ENCODE results near the gene EEIG1. TPM values are rescaled to one million over a fixed set of nuclear protein-coding genes. Genes with fewer than 3 reads are reported as not detected.

EEIG1 gene
- total RNA-seq, 4 donors from 2014 or later = 4.8 to 9.0 (median 7.1) TPM

GRCh38 chr9:127979333-127980059, 1.3 kb downstream of the EEIG1 start:
- TF ChIP-seq, protein P1, sequence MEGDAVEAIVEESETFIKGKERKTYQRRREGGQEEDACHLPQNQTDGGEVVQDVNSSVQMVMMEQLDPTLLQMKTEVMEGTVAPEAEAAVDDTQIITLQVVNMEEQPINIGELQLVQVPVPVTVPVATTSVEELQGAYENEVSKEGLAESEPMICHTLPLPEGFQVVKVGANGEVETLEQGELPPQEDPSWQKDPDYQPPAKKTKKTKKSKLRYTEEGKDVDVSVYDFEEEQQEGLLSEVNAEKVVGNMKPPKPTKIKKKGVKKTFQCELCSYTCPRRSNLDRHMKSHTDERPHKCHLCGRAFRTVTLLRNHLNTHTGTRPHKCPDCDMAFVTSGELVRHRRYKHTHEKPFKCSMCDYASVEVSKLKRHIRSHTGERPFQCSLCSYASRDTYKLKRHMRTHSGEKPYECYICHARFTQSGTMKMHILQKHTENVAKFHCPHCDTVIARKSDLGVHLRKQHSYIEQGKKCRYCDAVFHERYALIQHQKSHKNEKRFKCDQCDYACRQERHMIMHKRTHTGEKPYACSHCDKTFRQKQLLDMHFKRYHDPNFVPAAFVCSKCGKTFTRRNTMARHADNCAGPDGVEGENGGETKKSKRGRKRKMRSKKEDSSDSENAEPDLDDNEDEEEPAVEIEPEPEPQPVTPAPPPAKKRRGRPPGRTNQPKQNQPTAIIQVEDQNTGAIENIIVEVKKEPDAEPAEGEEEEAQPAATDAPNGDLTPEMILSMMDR (IDR thresholded peaks at IDR 0.05) = no peak
- ATAC-seq (ENCODE audit: low FRiP score) (no peak), DNase-seq (ENCODE audit: low spot score) (no peak)

DNA sequence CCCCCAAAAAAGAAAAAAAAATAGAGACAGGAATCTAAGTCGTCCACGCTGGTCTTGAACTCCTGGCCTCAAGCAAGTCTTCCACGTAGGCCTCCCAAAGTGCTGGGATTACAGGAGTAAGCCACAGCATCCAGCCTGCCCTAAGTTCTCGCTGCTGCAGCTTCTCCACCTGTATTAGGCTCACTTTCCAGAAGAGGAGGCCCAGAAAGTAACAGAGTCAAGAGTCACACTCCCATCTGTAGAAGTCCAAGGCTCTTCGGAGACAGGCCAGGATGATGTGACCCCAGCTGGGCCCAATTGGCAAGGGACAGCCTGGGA, 1.8 kb downstream of the EEIG1 start:
- ATAC-seq (ENCODE audit: low FRiP score) (no peak), DNase-seq (ENCODE audit: low spot score) (no peak)

GRCh38 chr9:127977884-127978647, 2.7 kb downstream of the EEIG1 start:
- peak; percentile 28 for ATAC-seq (ENCODE audit: low FRiP score)
- TF ChIP-seq, protein P1 (IDR thresholded peaks at IDR 0.05) = no peak
- no peak for DNase-seq (ENCODE audit: low spot score)

More for the DNA sequence above, 1.8 kb downstream of the EEIG1 start:
- TF ChIP-seq, protein P1 (IDR thresholded peaks at IDR 0.05) = no peak

- no peak for DNase-seq (ENCODE audit: low spot score)
- ATAC-seq (ENCODE audit: low FRiP score) = no peak
- TF ChIP-seq, protein P1 (IDR thresholded peaks at IDR 0.05) = no peak
These were observed 3.5 kb downstream of the EEIG1 start for GRCh38 chr9:127977009-127977883.

DNA sequence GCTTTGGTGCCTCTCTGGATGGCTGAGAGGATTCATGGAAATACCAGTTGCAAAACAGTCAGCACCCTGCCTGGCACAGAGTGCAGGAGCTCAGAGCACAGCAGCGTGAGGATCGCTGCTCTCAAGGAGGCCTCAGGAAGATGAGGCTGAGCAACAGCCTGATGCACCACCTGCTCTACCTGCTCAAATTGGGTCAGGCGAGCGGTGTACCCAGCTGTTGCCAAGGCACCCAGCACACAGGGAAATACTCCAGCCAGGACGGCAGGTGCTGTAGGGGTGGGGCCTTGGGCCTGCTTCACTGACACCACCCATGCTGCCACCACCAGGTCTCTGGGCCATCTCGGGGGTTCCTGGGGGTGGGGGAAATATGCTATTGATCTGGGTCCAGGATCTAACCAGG, 4.3 kb downstream of the EEIG1 start:
- no peak for DNase-seq (ENCODE audit: low spot score)
- TF ChIP-seq, protein P1 (IDR thresholded peaks at IDR 0.05) = no peak
- ATAC-seq (ENCODE audit: low FRiP score) = no peak

GRCh38 chr9:127975376-127976315, 5.1 kb downstream of the EEIG1 start:
- TF ChIP-seq, protein P1 (IDR thresholded peaks at IDR 0.05) = no peak
- no peak for ATAC-seq (ENCODE audit: low FRiP score)
- DNase-seq (ENCODE audit: low spot score) = no peak

Data from omental fat pad (tissue), 4 donors.